SK-N-MC (cell line): ENCODE data around the gene FIBCD1.

Source experiments
- EZH2 ChIP-seq: fragments of 200-600 bp; sonication (generic); IDR thresholded peaks from one replicate; pipeline ENCODE4 v1.6.1; 2017; ENCODE audit warnings: antibody characterized with exemption
- POLR2AphosphoS5 ChIP-seq: IDR thresholded peaks from 2 replicates; pipeline ENCODE4 v1.6.1; 2012; ENCODE audit warnings: mild to moderate bottlenecking, low read depth, low read length, borderline replicate concordance

GRCh38 chr9:130899051-130899748 is 39.8 kb downstream of the FIBCD1 start:
- no peak for TF ChIP-seq EZH2
- TF ChIP-seq POLR2AphosphoS5 = no peak
